T-cell (primary cell): Measurements from ENCODE around the gene NOC2L. TPM values are rescaled to one million over a fixed set of nuclear protein-coding genes. Genes with fewer than 3 reads are reported as not detected.

Experiments
- ATAC-seq, 4 experiments: fragments of 200-7000 bp in 3 of 4; fragments of 150-1000 bp in 1 of 4; cut with Tn5 transposase; replicated peaks in 1 of 4; 1 replicate in 3 of 4; 2 replicates in 1 of 4; pipeline ENCODE4 v1.10.0; 2021; ENCODE audit warnings: moderate library complexity in 3 of 4, mild to moderate bottlenecking in 2 of 4, moderate number of reproducible peaks in 1 of 4
- CTCF ChIA-PET, 2 donors: fragments of 300-600 bp; sonication (Branson Sonifier 250); formaldehyde crosslinking; loops; one replicate each; lab custom pipeline; 2022; ENCODE audit warnings: antibody characterized with exemption in 2 of 2; lab: Charles Lee
- POLR2A ChIA-PET, 2 donors: fragments of 300-600 bp; sonication (Branson Sonifier 250); formaldehyde crosslinking; loops; one replicate each; lab custom pipeline; 2022; ENCODE audit warnings: antibody characterized with exemption in 2 of 2; lab: Charles Lee
- DNase-seq, 35 experiments: peaks; one replicate each; pipeline versions ENCODE4 v3.0.0 to v3.0.0-alpha.2; 2013 to 2023
- H3K27ac ChIP-seq: one replicate; pipeline ENCODE4 v1.5.1; 2013; ENCODE audit warnings: low read length
- H3K27me3 ChIP-seq, 2 experiments: replicated peaks in 1 of 2; 1 replicate in 1 of 2; 2 replicates in 1 of 2; pipeline versions ENCODE4 v1.6.1 to v1.7.0; 2013; ENCODE audit warnings: low read length in 1 of 2, mixed read lengths in 1 of 2; ENCODE audit not compliant: control insufficient read depth in 2 of 2, insufficient read depth in 2 of 2; ENCODE audit errors: extremely low read depth in 1 of 2
- H3K36me3 ChIP-seq, 2 donors: 1 replicate in 1 of 2; 2 replicates in 1 of 2; pipeline versions ENCODE4 v1.6.1 to v1.7.0; 2013; ENCODE audit warnings: low read length in 1 of 2; ENCODE audit not compliant: control insufficient read depth in 2 of 2, insufficient read depth in 1 of 2; ENCODE audit errors: extremely low read depth in 1 of 2
- H3K4me1 ChIP-seq, 2 experiments: 1 replicate in 1 of 2; 2 replicates in 1 of 2; pipeline versions ENCODE4 v1.6.1 to v1.7.0; 2013; ENCODE audit warnings: low read length in 2 of 2, mixed read lengths in 1 of 2; ENCODE audit not compliant: insufficient read depth in 2 of 2, control insufficient read depth in 1 of 2; ENCODE audit errors: extremely low read depth in 1 of 2
- H3K4me3 ChIP-seq, 2 donors: 1 replicate in 1 of 2; 2 replicates in 1 of 2; pipeline versions ENCODE4 v1.5.1 to v1.7.0; 2013; ENCODE audit warnings: mild to moderate bottlenecking in 2 of 2, low read length in 1 of 2, moderate library complexity in 1 of 2; ENCODE audit not compliant: control insufficient read depth in 1 of 2; ENCODE audit errors: extremely low read depth in 1 of 2
- H3K9me3 ChIP-seq: 2 replicates; pipeline ENCODE4 v1.7.0; 2013
- H3K27ac Mint-ChIP-seq, 2 donors: one replicate each; pipeline ENCODE4 v1.8.0; 2020 to 2021; ENCODE audit warnings: mild to moderate bottlenecking in 2 of 2, mixed read lengths in 2 of 2
- H3K27me3 Mint-ChIP-seq, 2 donors: one replicate each; pipeline ENCODE4 v1.8.0; 2021 to 2022; ENCODE audit warnings: mixed read lengths in 2 of 2
- H3K36me3 Mint-ChIP-seq: one replicate; pipeline ENCODE4 v1.8.0; 2021; ENCODE audit warnings: mixed read lengths
- H3K4me1 Mint-ChIP-seq, 3 donors: one replicate each; pipeline ENCODE4 v1.8.0; 2020 to 2022; ENCODE audit warnings: mixed read lengths in 3 of 3, mild to moderate bottlenecking in 1 of 3
- H3K4me3 Mint-ChIP-seq, 3 donors: one replicate each; pipeline ENCODE4 v1.8.0; 2020 to 2022; ENCODE audit warnings: mild to moderate bottlenecking in 3 of 3, mixed read lengths in 3 of 3, moderate library complexity in 3 of 3
- H3K9me3 Mint-ChIP-seq, 3 donors: one replicate each; pipeline ENCODE4 v1.8.0; 2020 to 2022; ENCODE audit warnings: mixed read lengths in 3 of 3
- WGBS: methylation state at CpG from one replicate; pipeline ENCODE4 v1.1.5; 2013; ENCODE audit warnings: missing lambda C conversion rate; ENCODE audit not compliant: insufficient coverage; 5-methylcytosine and 5-hydroxymethylcytosine counted together
- total RNA-seq, 35 experiments: library from RNA in 6 of 35; stranded (reverse) in 6 of 35; fragments of 120-200 nt in 1 of 35; gene quantifications; one replicate each; pipeline versions ENCODE4 v1.2.1 to v1.2.4 and lab custom pipeline; 2013 to 2026

NOC2L gene
- total RNA-seq, 5 donors from 2014 or later (not counting 1 experiment from before 2014, with no cell fraction given), result 58.7 to 92.2 (median 83.4) TPM

DNA sequence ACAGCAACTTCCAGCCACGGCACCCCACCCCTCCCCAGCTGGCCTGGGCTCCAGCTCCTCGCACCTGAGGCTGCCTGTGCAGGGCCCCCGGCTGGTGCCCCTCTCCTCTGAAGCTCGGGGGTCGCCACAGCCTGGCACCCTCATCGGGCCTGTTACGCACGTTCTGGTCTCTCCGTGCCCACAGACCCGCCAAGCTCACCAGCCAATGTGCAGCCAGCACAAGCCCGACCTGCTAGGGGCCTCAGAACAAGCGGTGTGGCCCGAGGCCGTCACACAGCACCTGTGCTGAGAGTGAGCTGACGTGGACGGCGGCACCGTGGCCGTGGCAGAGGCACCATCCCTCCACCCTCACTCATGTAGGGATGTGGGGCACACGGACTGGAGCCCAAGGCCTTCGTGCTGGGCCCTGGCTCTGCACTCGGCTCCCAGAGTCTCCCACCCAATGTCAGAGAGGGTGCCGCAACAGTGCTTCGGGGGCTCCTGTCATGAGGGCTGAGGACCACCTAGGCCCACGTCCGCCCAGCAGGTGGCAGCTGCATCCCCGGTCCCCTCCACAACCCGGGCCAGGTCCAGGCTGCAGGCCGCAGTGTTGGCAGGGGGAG lies 39.7 kb downstream of the NOC2L start:
- H3K36me3 ChIP-seq, result no peaks in the 10 kb centered on the region
- no peak overlapping the region for H3K27ac ChIP-seq
- no peak overlapping the region for H3K4me3 Mint-ChIP-seq
- POLR2A ChIA-PET, result no interaction called here
- no peak overlapping the region for H3K4me3 ChIP-seq
- H3K4me1 ChIP-seq, result peaks cover 7 to 30% of the 10 kb centered on the region in 2 experiments
- CTCF ChIA-PET, result no interaction called here
- peaks cover 12 to 22% (median 15%) of the 10 kb centered on the region in 3 donors for H3K4me1 Mint-ChIP-seq
- 90% methylated on average over 25 of the region's 29 CpGs for WGBS
- H3K27me3 Mint-ChIP-seq, result peaks cover 26 to 60% of the 10 kb centered on the region in 2 donors
- H3K27ac Mint-ChIP-seq, result no peak overlapping the region
- no peaks in the 10 kb centered on the region for H3K9me3 ChIP-seq
- DNase-seq, result no peak
- no peaks in the 10 kb centered on the region for H3K36me3 Mint-ChIP-seq
- H3K9me3 Mint-ChIP-seq, result no peaks in the 10 kb centered on the region
- peaks cover 2 to 88% of the 10 kb centered on the region in 2 experiments for H3K27me3 ChIP-seq
- no peak for ATAC-seq

DNA sequence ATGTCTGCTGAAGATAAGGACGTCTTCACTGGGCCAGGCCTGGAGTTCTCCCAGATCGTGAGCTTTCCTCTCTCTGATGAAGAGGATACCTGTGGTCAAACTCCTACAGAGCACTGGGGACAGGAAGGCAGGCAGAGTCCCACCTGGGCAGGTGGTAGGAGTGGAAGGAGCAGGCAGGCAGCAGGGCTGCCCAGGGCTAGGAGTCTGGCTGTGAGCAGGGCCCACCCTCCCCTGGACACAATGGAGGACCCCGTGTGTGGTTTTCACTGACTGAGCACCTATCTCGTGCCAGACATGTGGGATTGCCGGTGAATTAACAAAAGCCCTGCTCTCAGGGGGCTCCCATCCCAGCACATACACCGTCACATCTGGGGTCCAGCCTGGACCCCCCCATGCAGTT lies 40.2 kb downstream of the NOC2L start:
- H3K27ac ChIP-seq, result no peak overlapping the region
- CTCF ChIA-PET, result no interaction called here
- peaks cover 2 to 93% of the 10 kb centered on the region in 2 experiments for H3K27me3 ChIP-seq
- no peak overlapping the region for H3K27ac Mint-ChIP-seq
- peaks cover 7 to 30% of the 10 kb centered on the region in 2 experiments for H3K4me1 ChIP-seq
- no peaks in the 10 kb centered on the region for H3K36me3 ChIP-seq
- H3K9me3 Mint-ChIP-seq, result no peaks in the 10 kb centered on the region
- no peak overlapping the region for H3K4me3 Mint-ChIP-seq
- ATAC-seq, result no peak
- DNase-seq, result no peak
- no peaks in the 10 kb centered on the region for H3K36me3 Mint-ChIP-seq
- peaks cover 12 to 22% (median 15%) of the 10 kb centered on the region in 3 donors for H3K4me1 Mint-ChIP-seq
- WGBS, result 88% methylated on average over 6 of the region's 6 CpGs
- peaks cover 26 to 62% of the 10 kb centered on the region in 2 donors for H3K27me3 Mint-ChIP-seq
- POLR2A ChIA-PET, result no interaction called here
- no peaks in the 10 kb centered on the region for H3K9me3 ChIP-seq
- H3K4me3 ChIP-seq, result no peak overlapping the region

GRCh38 chr1:918353-918752 lies 40.7 kb downstream of the NOC2L start:
- POLR2A ChIA-PET, result no interaction called here
- H3K27me3 ChIP-seq, result peaks cover 2 to 95% of the 10 kb centered on the region in 2 experiments
- peaks cover 26 to 62% of the 10 kb centered on the region in 2 donors for H3K27me3 Mint-ChIP-seq
- no peaks in the 10 kb centered on the region for H3K36me3 Mint-ChIP-seq
- DNase-seq, result no peak
- ATAC-seq, result no peak
- peaks cover 11 to 21% (median 15%) of the 10 kb centered on the region in 3 donors for H3K4me1 Mint-ChIP-seq
- CTCF ChIA-PET, result no interaction called here
- no peaks in the 10 kb centered on the region for H3K36me3 ChIP-seq
- no peak overlapping the region for H3K27ac Mint-ChIP-seq
- no peak overlapping the region for H3K4me3 ChIP-seq
- no peak overlapping the region for H3K27ac ChIP-seq
- H3K9me3 Mint-ChIP-seq, result no peaks in the 10 kb centered on the region
- H3K9me3 ChIP-seq, result no peaks in the 10 kb centered on the region
- WGBS, result 89% methylated on average over 15 of the region's 15 CpGs
- peaks cover 5 to 27% of the 10 kb centered on the region in 2 experiments for H3K4me1 ChIP-seq
- H3K4me3 Mint-ChIP-seq, result no peak overlapping the region

- no peak overlapping the region for H3K27ac Mint-ChIP-seq
- WGBS, result 74% methylated on average over 19 of the region's 22 CpGs
- peaks cover 30 to 57% of the 10 kb centered on the region in 2 donors for H3K27me3 Mint-ChIP-seq
- H3K9me3 Mint-ChIP-seq, result no peaks in the 10 kb centered on the region
- no peak overlapping the region for H3K4me3 ChIP-seq
- H3K4me3 Mint-ChIP-seq, result no peak overlapping the region
- ATAC-seq, result no peak
- no peak overlapping the region for H3K27ac ChIP-seq
- H3K27me3 ChIP-seq, result peaks cover 0 to 95% of the 10 kb centered on the region in 2 experiments
- no peaks in the 10 kb centered on the region for H3K9me3 ChIP-seq
- H3K36me3 Mint-ChIP-seq, result no peaks in the 10 kb centered on the region
- H3K4me1 ChIP-seq, result peaks cover 0 to 19% of the 10 kb centered on the region in 2 experiments
- DNase-seq, result no peak
- ChIA-PET POLR2A (no interaction called here), CTCF (interaction anchor here in 1 of 2 donors (1.1 kb wide), 1 partner anchor 13 kb away, joined by 3 read pairs; no protein-coding TSS in a partner anchor)
- no peaks in the 10 kb centered on the region for H3K36me3 ChIP-seq
- H3K4me1 Mint-ChIP-seq, result peaks cover 6 to 19% (median 18%) of the 10 kb centered on the region in 3 donors
Measured at GRCh38 chr1:917466-918091, 41.5 kb downstream of the NOC2L start.

DNA sequence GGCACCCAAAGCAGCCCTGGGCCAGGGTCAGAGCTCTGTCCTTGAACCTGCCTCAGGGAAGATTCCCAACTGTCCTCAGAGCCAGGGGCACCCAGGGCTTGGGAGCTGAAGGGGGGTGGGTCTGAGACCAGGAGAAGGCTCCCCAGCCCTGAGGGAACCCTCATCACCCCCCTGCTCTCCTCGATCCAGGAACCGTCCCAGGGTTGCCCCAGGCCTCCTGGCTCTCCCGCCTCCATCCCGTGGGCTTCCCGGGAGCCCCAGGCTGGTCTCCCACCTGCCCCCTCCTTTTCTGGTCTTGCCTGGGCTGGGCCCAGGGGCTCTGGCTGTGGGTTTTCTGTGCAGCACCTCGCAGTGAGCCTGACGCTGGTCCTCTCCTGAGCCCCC lies 42.0 kb downstream of the NOC2L start:
- ATAC-seq, result no peak
- Mint-ChIP-seq H3K27me3 (peaks cover 32 to 55% of the 10 kb centered on the region in 2 donors), H3K27ac (no peak overlapping the region), H3K9me3 (no peaks in the 10 kb centered on the region), H3K4me3 (no peak overlapping the region), H3K4me1 (peaks cover 6 to 24% (median 17%) of the 10 kb centered on the region in 3 donors), H3K36me3 (no peaks in the 10 kb centered on the region)
- H3K36me3 ChIP-seq, result no peaks in the 10 kb centered on the region
- H3K27me3 ChIP-seq, result peaks cover 0 to 94% of the 10 kb centered on the region in 2 experiments
- peaks cover 0 to 16% of the 10 kb centered on the region in 2 experiments for H3K4me1 ChIP-seq
- H3K9me3 ChIP-seq, result no peaks in the 10 kb centered on the region
- WGBS, result 88% methylated on average over 4 of the region's 7 CpGs
- H3K4me3 ChIP-seq, result no peak overlapping the region
- ChIA-PET CTCF (interaction anchor here in 1 of 2 donors (1.1 kb wide), 1 partner anchor 12 kb away, joined by 3 read pairs; no protein-coding TSS in a partner anchor), POLR2A (no interaction called here)
- no peak for DNase-seq
- no peak overlapping the region for H3K27ac ChIP-seq

- Mint-ChIP-seq H3K27me3 (peaks cover 30 to 52% of the 10 kb centered on the region in 2 donors), H3K4me3 (no peak overlapping the region), H3K27ac (no peak overlapping the region), H3K9me3 (no peaks in the 10 kb centered on the region), H3K36me3 (no peaks in the 10 kb centered on the region), H3K4me1 (peaks cover 6 to 21% (median 15%) of the 10 kb centered on the region in 3 donors)
- POLR2A ChIA-PET, result no interaction called here
- Histone ChIP-seq H3K9me3 (no peaks in the 10 kb centered on the region), H3K27me3 (peaks cover 0 to 91% of the 10 kb centered on the region in 2 experiments), H3K27ac (no peak overlapping the region), H3K4me3 (no peak overlapping the region), H3K36me3 (no peaks in the 10 kb centered on the region), H3K4me1 (peaks cover 0 to 15% of the 10 kb centered on the region in 2 experiments)
- WGBS, result 79% methylated on average over 28 of the region's 31 CpGs
- no peak for DNase-seq
- CTCF ChIA-PET, result interaction anchor here in 1 of 2 donors (1.1 kb wide), 1 partner anchor 12 kb away, joined by 3 read pairs; no protein-coding TSS in a partner anchor
- ATAC-seq, result no peak
Measured at GRCh38 chr1:916173-917075, 42.6 kb downstream of the NOC2L start.
